ENCODE measurements around the gene ZEB1.
"Not testable (repeated sequence)": the region's sequence is repeated elsewhere in the genome, so short reads cannot be mapped to it uniquely, and the experiment has no call there.

- TF ChIP-seq, protein P1, sequence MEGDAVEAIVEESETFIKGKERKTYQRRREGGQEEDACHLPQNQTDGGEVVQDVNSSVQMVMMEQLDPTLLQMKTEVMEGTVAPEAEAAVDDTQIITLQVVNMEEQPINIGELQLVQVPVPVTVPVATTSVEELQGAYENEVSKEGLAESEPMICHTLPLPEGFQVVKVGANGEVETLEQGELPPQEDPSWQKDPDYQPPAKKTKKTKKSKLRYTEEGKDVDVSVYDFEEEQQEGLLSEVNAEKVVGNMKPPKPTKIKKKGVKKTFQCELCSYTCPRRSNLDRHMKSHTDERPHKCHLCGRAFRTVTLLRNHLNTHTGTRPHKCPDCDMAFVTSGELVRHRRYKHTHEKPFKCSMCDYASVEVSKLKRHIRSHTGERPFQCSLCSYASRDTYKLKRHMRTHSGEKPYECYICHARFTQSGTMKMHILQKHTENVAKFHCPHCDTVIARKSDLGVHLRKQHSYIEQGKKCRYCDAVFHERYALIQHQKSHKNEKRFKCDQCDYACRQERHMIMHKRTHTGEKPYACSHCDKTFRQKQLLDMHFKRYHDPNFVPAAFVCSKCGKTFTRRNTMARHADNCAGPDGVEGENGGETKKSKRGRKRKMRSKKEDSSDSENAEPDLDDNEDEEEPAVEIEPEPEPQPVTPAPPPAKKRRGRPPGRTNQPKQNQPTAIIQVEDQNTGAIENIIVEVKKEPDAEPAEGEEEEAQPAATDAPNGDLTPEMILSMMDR (IDR thresholded peaks at IDR 0.05) = not testable (repeated sequence)
- TF ChIP-seq POLR2A (IDR thresholded peaks at IDR 0.05) = not testable (repeated sequence)
Measured at GRCh38 chr10:31428499-31428898, 109.5 kb downstream of the ZEB1 start.
